ENCODE data around the gene PLPPR4.

- no peak for TF ChIP-seq CTCF (IDR thresholded peaks at IDR 0.05; ENCODE audit: low read depth, low read length, missing input control)
- no peak for TF ChIP-seq TAF1 (conservative IDR thresholded peaks at IDR 0.05)
- no peak for TF ChIP-seq YY1 (IDR thresholded peaks at IDR 0.05)
- no peak for TF ChIP-seq JUND (IDR thresholded peaks at IDR 0.05)
- no peak for TF ChIP-seq GABPA (IDR thresholded peaks at IDR 0.05 in 1 of 2, conservative IDR thresholded peaks at IDR 0.05 in 1 of 2)
- no peak for TF ChIP-seq RAD21 (IDR thresholded peaks at IDR 0.05)
These were observed 30.8 kb upstream of the PLPPR4 start for GRCh38 chr1:99233446-99233845.

All from liver (tissue), 3 donors.